Panc1 (cell line): Measurements from ENCODE around the gene ZFYVE21. TPM values are rescaled to one million over a fixed set of nuclear protein-coding genes. Genes with fewer than 3 reads are reported as not detected.

Experiments used
- ATAC-seq: fragments of 200-7000 bp; cut with Tn5 transposase; 2 replicates; pipeline ENCODE4 v1.9.1; 2020; ENCODE audit warnings: mild to moderate bottlenecking, moderate library complexity
- BruUV-seq: library from RNA; stranded (reverse); fragments of 400-500 nt; replicated peaks from 2 replicates; lab custom pipeline; 2021; lab: Mats Ljungman, UMichigan
- CTCF ChIA-PET: fragments of 300-600 bp; sonication (Branson Sonifier 250); formaldehyde crosslinking; loops from one replicate; lab custom pipeline; 2022; ENCODE audit warnings: antibody characterized with exemption; lab: Charles Lee
- POLR2A ChIA-PET: fragments of 300-600 bp; sonication (Branson Sonifier 250); formaldehyde crosslinking; loops from one replicate; lab custom pipeline; 2022; ENCODE audit warnings: antibody characterized with exemption; lab: Charles Lee
- DNase-seq: peaks from one replicate; pipeline ENCODE4 v3.0.0-alpha.2; 2010; ENCODE audit warnings: low read depth, low spot score
- H3K27ac ChIP-seq: 2 replicates; pipeline ENCODE4 v1.5.1; 2011; ENCODE audit warnings: mild to moderate bottlenecking, low read length, inconsistent platforms
- H3K27me3 ChIP-seq: fragments of 200-500 bp; sonication (Bioruptor generic); 2 replicates; pipeline ENCODE4 v1.6.0; 2014; ENCODE audit warnings: low read length, inconsistent platforms; ENCODE audit not compliant: control insufficient read depth, insufficient read depth
- H3K36me3 ChIP-seq: fragments of 200-500 bp; sonication (Bioruptor generic); 2 replicates; pipeline ENCODE4 v1.5.1; 2014; ENCODE audit warnings: inconsistent platforms, mild to moderate bottlenecking, low read length, moderate library complexity; ENCODE audit not compliant: control insufficient read depth, insufficient read depth
- H3K4me1 ChIP-seq: 2 replicates; pipeline ENCODE4 v1.5.1; 2011; ENCODE audit warnings: inconsistent platforms, mild to moderate bottlenecking, low read length, moderate library complexity; ENCODE audit not compliant: control insufficient read depth, insufficient read depth
- H3K4me3 ChIP-seq, 2 experiments: 2 replicates each; pipeline ENCODE4 v1.5.1; 2011 to 2012; ENCODE audit warnings: low read depth in 2 of 2, low read length in 2 of 2, mild to moderate bottlenecking in 2 of 2, inconsistent platforms in 1 of 2, moderate library complexity in 1 of 2
- H3K9me3 ChIP-seq: fragments of 200-500 bp; sonication (Bioruptor generic); 2 replicates; pipeline ENCODE4 v1.5.1; 2014; ENCODE audit warnings: low read depth, mild to moderate bottlenecking, inconsistent platforms, low read length, moderate library complexity; ENCODE audit not compliant: control insufficient read depth, insufficient read depth
- POLR2AphosphoS5 ChIP-seq: IDR thresholded peaks from 2 replicates; pipeline ENCODE4 v1.6.1; 2012; ENCODE audit warnings: mild to moderate bottlenecking, low read depth, low read length, moderate library complexity
- SIN3A ChIP-seq: IDR thresholded peaks from 2 replicates; pipeline ENCODE4 v1.6.1; 2012; ENCODE audit warnings: low read depth, mild to moderate bottlenecking, low read length, moderate library complexity, borderline replicate concordance; ENCODE audit not compliant: insufficient read depth
- TCF7L2 ChIP-seq: IDR thresholded peaks from 2 replicates; pipeline ENCODE4 v1.6.1; 2011; ENCODE audit warnings: mild to moderate bottlenecking, low read depth, low read length, inconsistent platforms
- in situ Hi-C: cut with HindIII; loops from 2 replicates; pipeline ENCODE4 v1.10.0; 2016; ENCODE audit warnings: low sequenced_read_pairs, low pct_unique_long_range_greater_than_20kb
- intact Hi-C: fragments of 100-400 bp; cut with micrococcal nuclease; formaldehyde crosslinking; loops from one replicate; pipeline ENCODE4 v1.10.0; 2022; ENCODE audit not compliant: unreplicated experiment
- total RNA-seq: library from RNA; stranded (reverse); gene quantifications from one replicate; pipeline ENCODE4 v1.2.1, GENCODE V29; 2021; ENCODE audit not compliant: unreplicated experiment
- TF ChIP-seq, protein P1 (sequence below), 2 experiments: IDR thresholded peaks; 2 replicates each; pipeline ENCODE4 v1.6.1; 2011 to 2012; ENCODE audit warnings: low read depth in 2 of 2, control low read depth in 1 of 2, low read length in 1 of 2, mild to moderate bottlenecking in 1 of 2, moderate library complexity in 1 of 2; ENCODE audit not compliant: insufficient read depth in 1 of 2
- TF ChIP-seq, protein P2 (sequence below): fragments of 450-650 bp; IDR thresholded peaks from 2 replicates; pipeline ENCODE4 v1.5.1; 2017; ENCODE audit warnings: mild to moderate bottlenecking

The ZFYVE21 gene
- total RNA-seq, 1 experiment from 2014 or later, result 41.8 TPM

DNA sequence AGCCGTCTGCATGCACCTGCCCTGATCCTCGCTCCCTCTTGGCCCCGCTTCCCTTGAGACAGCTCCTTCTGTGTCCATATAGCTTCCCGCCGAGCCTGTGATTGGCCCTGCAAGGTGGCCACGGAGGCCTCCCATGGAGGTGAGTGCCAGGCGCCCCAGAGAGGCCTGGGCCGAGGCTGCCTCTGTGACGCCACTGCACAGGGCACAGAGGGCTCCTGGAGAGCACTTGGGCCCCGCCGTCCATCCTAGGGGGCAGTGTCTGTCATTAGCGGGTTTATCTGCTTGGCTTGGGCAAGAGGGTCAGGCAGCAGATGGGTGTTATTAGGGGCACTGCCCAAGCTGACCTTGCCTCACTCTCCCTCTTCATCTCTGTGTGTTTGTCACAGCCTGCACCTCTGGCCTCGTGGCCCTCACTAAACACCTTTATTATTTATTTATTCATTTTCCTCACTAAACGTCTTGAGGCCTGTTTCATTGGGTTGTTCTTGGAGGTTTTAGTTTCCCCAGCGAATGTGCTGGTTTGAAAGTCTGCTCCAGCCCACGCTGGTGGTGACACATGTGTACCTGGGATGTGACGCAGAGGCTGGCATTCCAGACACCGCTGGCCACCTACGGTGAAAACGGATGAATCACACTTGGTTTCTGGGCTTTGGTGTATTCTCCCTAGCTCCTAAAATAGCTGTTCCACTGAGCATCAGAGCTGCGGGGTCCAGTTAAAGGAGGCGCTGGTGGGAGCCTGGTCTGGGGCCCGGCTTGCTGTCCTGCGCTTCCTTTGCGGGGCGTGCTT, 5.9 kb downstream of the ZFYVE21 start:
- H3K27ac ChIP-seq, result no peak overlapping the region
- peaks cover 5% of the 10 kb centered on the region for H3K4me1 ChIP-seq
- CTCF ChIA-PET, result no interaction called here
- H3K4me3 ChIP-seq, result no peak overlapping the region
- no peaks in the 10 kb centered on the region; the same call in 1 of the 2 replicates for H3K36me3 ChIP-seq
- in situ Hi-C loops (no loop called here), intact Hi-C loops (no loop called here)
- ATAC-seq (no peak), DNase-seq (no peak)
- POLR2A ChIA-PET, result no interaction called here
- H3K27me3 ChIP-seq, result no peaks in the 10 kb centered on the region
- no peaks in the 10 kb centered on the region for H3K9me3 ChIP-seq
- no TSS peak for BruUV-seq
- TF ChIP-seq, protein P1, sequence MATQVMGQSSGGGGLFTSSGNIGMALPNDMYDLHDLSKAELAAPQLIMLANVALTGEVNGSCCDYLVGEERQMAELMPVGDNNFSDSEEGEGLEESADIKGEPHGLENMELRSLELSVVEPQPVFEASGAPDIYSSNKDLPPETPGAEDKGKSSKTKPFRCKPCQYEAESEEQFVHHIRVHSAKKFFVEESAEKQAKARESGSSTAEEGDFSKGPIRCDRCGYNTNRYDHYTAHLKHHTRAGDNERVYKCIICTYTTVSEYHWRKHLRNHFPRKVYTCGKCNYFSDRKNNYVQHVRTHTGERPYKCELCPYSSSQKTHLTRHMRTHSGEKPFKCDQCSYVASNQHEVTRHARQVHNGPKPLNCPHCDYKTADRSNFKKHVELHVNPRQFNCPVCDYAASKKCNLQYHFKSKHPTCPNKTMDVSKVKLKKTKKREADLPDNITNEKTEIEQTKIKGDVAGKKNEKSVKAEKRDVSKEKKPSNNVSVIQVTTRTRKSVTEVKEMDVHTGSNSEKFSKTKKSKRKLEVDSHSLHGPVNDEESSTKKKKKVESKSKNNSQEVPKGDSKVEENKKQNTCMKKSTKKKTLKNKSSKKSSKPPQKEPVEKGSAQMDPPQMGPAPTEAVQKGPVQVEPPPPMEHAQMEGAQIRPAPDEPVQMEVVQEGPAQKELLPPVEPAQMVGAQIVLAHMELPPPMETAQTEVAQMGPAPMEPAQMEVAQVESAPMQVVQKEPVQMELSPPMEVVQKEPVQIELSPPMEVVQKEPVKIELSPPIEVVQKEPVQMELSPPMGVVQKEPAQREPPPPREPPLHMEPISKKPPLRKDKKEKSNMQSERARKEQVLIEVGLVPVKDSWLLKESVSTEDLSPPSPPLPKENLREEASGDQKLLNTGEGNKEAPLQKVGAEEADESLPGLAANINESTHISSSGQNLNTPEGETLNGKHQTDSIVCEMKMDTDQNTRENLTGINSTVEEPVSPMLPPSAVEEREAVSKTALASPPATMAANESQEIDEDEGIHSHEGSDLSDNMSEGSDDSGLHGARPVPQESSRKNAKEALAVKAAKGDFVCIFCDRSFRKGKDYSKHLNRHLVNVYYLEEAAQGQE (IDR thresholded peaks at IDR 0.05; ENCODE audit: insufficient read depth in 1 of 2, low read depth in 2 of 2, low read length in 1 of 2), result no peak
- TF ChIP-seq TCF7L2 (no peak), SIN3A (no peak), POLR2AphosphoS5 (no peak)
- TF ChIP-seq, protein P2, sequence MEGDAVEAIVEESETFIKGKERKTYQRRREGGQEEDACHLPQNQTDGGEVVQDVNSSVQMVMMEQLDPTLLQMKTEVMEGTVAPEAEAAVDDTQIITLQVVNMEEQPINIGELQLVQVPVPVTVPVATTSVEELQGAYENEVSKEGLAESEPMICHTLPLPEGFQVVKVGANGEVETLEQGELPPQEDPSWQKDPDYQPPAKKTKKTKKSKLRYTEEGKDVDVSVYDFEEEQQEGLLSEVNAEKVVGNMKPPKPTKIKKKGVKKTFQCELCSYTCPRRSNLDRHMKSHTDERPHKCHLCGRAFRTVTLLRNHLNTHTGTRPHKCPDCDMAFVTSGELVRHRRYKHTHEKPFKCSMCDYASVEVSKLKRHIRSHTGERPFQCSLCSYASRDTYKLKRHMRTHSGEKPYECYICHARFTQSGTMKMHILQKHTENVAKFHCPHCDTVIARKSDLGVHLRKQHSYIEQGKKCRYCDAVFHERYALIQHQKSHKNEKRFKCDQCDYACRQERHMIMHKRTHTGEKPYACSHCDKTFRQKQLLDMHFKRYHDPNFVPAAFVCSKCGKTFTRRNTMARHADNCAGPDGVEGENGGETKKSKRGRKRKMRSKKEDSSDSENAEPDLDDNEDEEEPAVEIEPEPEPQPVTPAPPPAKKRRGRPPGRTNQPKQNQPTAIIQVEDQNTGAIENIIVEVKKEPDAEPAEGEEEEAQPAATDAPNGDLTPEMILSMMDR, result no peak

DNA sequence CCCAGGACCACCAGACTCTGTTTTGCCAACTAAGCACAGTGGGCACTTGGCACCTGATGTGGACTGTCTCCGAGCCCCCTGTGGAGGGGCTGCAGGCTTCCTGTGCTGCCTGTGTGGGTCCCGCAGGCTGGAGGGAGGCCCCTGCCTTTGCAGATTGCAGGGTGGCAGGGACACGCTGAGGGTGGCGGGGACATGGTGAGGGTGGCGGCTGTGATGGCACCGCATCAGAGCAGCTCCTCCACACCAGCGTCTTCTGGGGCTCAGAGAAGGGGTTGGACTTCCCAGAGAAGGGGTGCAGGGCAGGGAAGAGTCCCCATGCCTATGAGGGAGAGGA, 8.1 kb downstream of the ZFYVE21 start:
- Histone ChIP-seq H3K27ac (no peak overlapping the region), H3K4me1 (no peaks in the 10 kb centered on the region; the same call in 1 of the 2 replicates), H3K27me3 (no peaks in the 10 kb centered on the region), H3K36me3 (no peaks in the 10 kb centered on the region), H3K9me3 (no peaks in the 10 kb centered on the region), H3K4me3 (no peak overlapping the region)
- CTCF ChIA-PET, result no interaction called here
- BruUV-seq, result no TSS peak
- ATAC-seq (no peak), DNase-seq (no peak)
- intact Hi-C loops, result no loop called here
- in situ Hi-C loops, result no loop called here
- TF ChIP-seq, protein P1 (IDR thresholded peaks at IDR 0.05; ENCODE audit: insufficient read depth in 1 of 2, low read depth in 2 of 2, low read length in 1 of 2), result no peak
- no peak for TF ChIP-seq SIN3A
- no peak for TF ChIP-seq TCF7L2
- no peak for TF ChIP-seq POLR2AphosphoS5
- TF ChIP-seq, protein P2, result no peak
- POLR2A ChIA-PET, result no interaction called here
